ENCODE data around the gene LIMS2.

GRCh38 chr2:127704641-127705390 lies 29.5 kb upstream of the LIMS2 start:
- TF ChIP-seq CTCF (IDR thresholded peaks at IDR 0.05; ENCODE audit: low read depth, low read length) (no peak), POLR2A (IDR thresholded peaks at IDR 0.05; ENCODE audit: extremely low read depth, insufficient read length) (no peak), MAX (IDR thresholded peaks at IDR 0.05; ENCODE audit: low read depth, low read length) (no peak)

Measured in NB4 (cell line).